Middle frontal gyrus (tissue), 1 donor: Measurements from ENCODE around the gene TJAP1.
"Not testable (repeated sequence)": the region's sequence is repeated elsewhere in the genome, so short reads cannot be mapped to it uniquely, and the experiment has no call there.

Source experiments
- DNase-seq: peaks from one replicate; pipeline ENCODE4 v3.0.0-alpha.2; 2015; ENCODE audit warnings: low spot score; ENCODE audit errors: extremely low spot score

Gene TJAP1

GRCh38 chr6:43481075-43481474, 3.7 kb downstream of the TJAP1 start:
- DNase-seq = no peak

- no peak for DNase-seq
Observed at GRCh38 chr6:43481591-43482236, 4.3 kb downstream of the TJAP1 start.

GRCh38 chr6:43488667-43489276, 11.4 kb downstream of the TJAP1 start:
- DNase-seq = no peak

GRCh38 chr6:43489277-43490072, 12.1 kb downstream of the TJAP1 start:
- DNase-seq = peak; percentile 89

- DNase-seq = no peak
Observed at GRCh38 chr6:43490523-43490939, 13.2 kb downstream of the TJAP1 start.

- DNase-seq = peak; percentile 56
Observed at GRCh38 chr6:43491750-43492661, 14.6 kb downstream of the TJAP1 start.

GRCh38 chr6:43492673-43493072, 15.3 kb downstream of the TJAP1 start:
- no peak for DNase-seq

- DNase-seq = no peak
Observed at GRCh38 chr6:43493230-43493629, 15.9 kb downstream of the TJAP1 start.

- DNase-seq = no peak
Observed at GRCh38 chr6:43493833-43494232, 16.5 kb downstream of the TJAP1 start.

- no peak for DNase-seq
Observed at GRCh38 chr6:43494321-43494720, 17.0 kb downstream of the TJAP1 start.

- DNase-seq = no peak
Observed at GRCh38 chr6:43494766-43495165, 17.4 kb downstream of the TJAP1 start.

- DNase-seq = no peak
Observed at GRCh38 chr6:43495409-43495941, 18.1 kb downstream of the TJAP1 start.

GRCh38 chr6:43496370-43497128, 19.2 kb downstream of the TJAP1 start:
- DNase-seq = no peak

- DNase-seq = no peak
Observed at GRCh38 chr6:43497129-43497396, 19.7 kb downstream of the TJAP1 start.

GRCh38 chr6:43497689-43498088, 20.3 kb downstream of the TJAP1 start:
- DNase-seq = no peak

GRCh38 chr6:43498291-43498690, 20.9 kb downstream of the TJAP1 start:
- not testable (repeated sequence) for DNase-seq

- DNase-seq = no peak
Observed at GRCh38 chr6:43499028-43499815, 21.9 kb downstream of the TJAP1 start.

- DNase-seq = no peak
Observed at GRCh38 chr6:43500921-43501320, 23.6 kb downstream of the TJAP1 start.

GRCh38 chr6:43502666-43503065, 25.3 kb downstream of the TJAP1 start:
- no peak for DNase-seq

- DNase-seq = no peak
Observed at GRCh38 chr6:43503443-43503842, 26.1 kb downstream of the TJAP1 start.
